HepG2 (cell line): ENCODE data around the gene GRB7. TPM values are rescaled to one million over a fixed set of nuclear protein-coding genes. Genes with fewer than 3 reads are reported as not detected.
A peak's percentile ranks its signal among the peaks of the same experiment; 100 is the strongest.

ENCODE experiments used
- ATAC-seq: fragments of 200-7000 bp; cut with Tn5 transposase; 3 replicates; pipeline ENCODE4 v1.9.1; 2020; ENCODE audit warnings: mild to moderate bottlenecking, moderate library complexity
- BruUV-seq: library from RNA; stranded (reverse); fragments of 400-500 nt; replicated peaks from 2 replicates; lab custom pipeline; 2021; lab: Mats Ljungman, UMichigan
- CTCF ChIA-PET: fragments of 300-600 bp; formaldehyde crosslinking; extraction: SDS; loops from one replicate; lab custom pipeline; 2021; ENCODE audit warnings: low total read pairs, inconsistent platforms, low intra/inter-chr PET ratio; lab: Yijun Ruan, JAX
- POLR2A ChIA-PET: fragments of 350-600 bp; sonication (Branson Sonifier 250); formaldehyde crosslinking; loops from one replicate; lab custom pipeline; 2020; ENCODE audit warnings: antibody characterized with exemption, inconsistent platforms; lab: Yijun Ruan, JAX
- DNase-seq: peaks from one replicate; pipeline ENCODE4 v3.0.0-alpha.2; 2015; ENCODE audit warnings: low spot score
- FAIRE-seq: peaks from 3 replicates; lab custom pipeline; 2011; peaks lifted over from hg19 to GRCh38; lab: Jason Lieb, UNC
- H2AFZ ChIP-seq: one replicate; pipeline ENCODE4 v1.6.1; 2011; ENCODE audit warnings: low read length, inconsistent platforms
- H3K27ac ChIP-seq: fragments of 300-600 bp; 3 replicates; pipeline ENCODE4 v1.8.0; 2011; ENCODE audit warnings: mixed run types, mild to moderate bottlenecking, mixed read lengths, low read length, inconsistent platforms; ENCODE audit not compliant: insufficient read depth; ENCODE audit errors: extremely low read length
- H3K27me3 ChIP-seq, 2 experiments: fragments of 200-600 bp in 1 of 2; 2 replicates in 1 of 2; 3 replicates in 1 of 2; pipeline versions ENCODE4 v1.6.0 to v1.8.0; 2011; ENCODE audit warnings: low read length in 2 of 2, mild to moderate bottlenecking in 2 of 2, moderate library complexity in 2 of 2, inconsistent platforms in 1 of 2; ENCODE audit not compliant: insufficient read depth in 2 of 2, control insufficient read depth in 1 of 2
- H3K36me3 ChIP-seq, 2 experiments: fragments of 200-600 bp in 1 of 2; replicated peaks in 1 of 2; 2 replicates in 1 of 2; 3 replicates in 1 of 2; pipeline versions ENCODE4 v1.5.1 to v1.8.0; 2011; ENCODE audit warnings: low read length in 2 of 2, inconsistent platforms in 1 of 2; ENCODE audit not compliant: insufficient read depth in 2 of 2, control insufficient read depth in 1 of 2
- H3K4me1 ChIP-seq: 2 replicates; pipeline ENCODE4 v1.5.1; 2012; ENCODE audit warnings: low read length, inconsistent platforms; ENCODE audit not compliant: insufficient read depth
- H3K4me2 ChIP-seq: 2 replicates; pipeline ENCODE4 v1.6.0; 2011; ENCODE audit warnings: low read depth, low read length, inconsistent platforms
- H3K4me3 ChIP-seq, 3 experiments: fragments of 200-600 bp in 1 of 3; sonication (generic), shearing (Covaris generic) in 1 of 3; replicated peaks in 1 of 3; 2 replicates each; pipeline ENCODE4 v1.5.1; 2011 to 2016; ENCODE audit warnings: low read length in 3 of 3, inconsistent platforms in 2 of 3, low read depth in 2 of 3, mild to moderate bottlenecking in 2 of 3, control low read depth in 1 of 3, mixed read lengths in 1 of 3; ENCODE audit not compliant: insufficient read depth in 1 of 3
- H3K79me2 ChIP-seq: one replicate; pipeline ENCODE4 v1.6.1; 2011; ENCODE audit warnings: low read length, inconsistent platforms; ENCODE audit not compliant: insufficient read depth
- H3K9ac ChIP-seq: 2 replicates; pipeline ENCODE4 v1.6.0; 2011; ENCODE audit warnings: mild to moderate bottlenecking, low read depth, low read length, inconsistent platforms; ENCODE audit not compliant: insufficient read depth
- H3K9me3 ChIP-seq: 2 replicates; pipeline ENCODE4 v1.5.1; 2012; ENCODE audit warnings: mild to moderate bottlenecking, low read length
- H4K20me1 ChIP-seq: 2 replicates; pipeline ENCODE4 v1.6.0; 2011; ENCODE audit warnings: inconsistent platforms, mild to moderate bottlenecking, low read length, moderate library complexity; ENCODE audit not compliant: insufficient read depth
- AGO1 ChIP-seq: fragments of 200-400 bp; formaldehyde crosslinking; IDR thresholded peaks from 2 replicates; pipeline ENCODE4 v1.6.1; 2017; ENCODE audit warnings: mild to moderate bottlenecking, low read depth, low read length, moderate library complexity; ENCODE audit not compliant: poor library complexity, severe bottlenecking
- DR1 ChIP-seq: sonication (generic); formaldehyde crosslinking; IDR thresholded peaks from 2 replicates; pipeline ENCODE4 v1.8.0; 2021; ENCODE audit warnings: mild to moderate bottlenecking, missing genetic modification reagents, inconsistent platforms
- HOXA7 ChIP-seq: sonication (generic); formaldehyde crosslinking; IDR thresholded peaks from 2 replicates; pipeline ENCODE4 v1.8.1; 2022; ENCODE audit warnings: mild to moderate bottlenecking, missing genetic modification reagents, moderate library complexity
- MED8 ChIP-seq: sonication (generic); formaldehyde crosslinking; IDR thresholded peaks from 2 replicates; pipeline ENCODE4 v1.8.1; 2023; ENCODE audit warnings: mild to moderate bottlenecking, missing genetic modification reagents; ENCODE audit not compliant: insufficient replicate concordance
- ZNF549 ChIP-seq: sonication (generic); formaldehyde crosslinking; IDR thresholded peaks from 2 replicates; pipeline ENCODE4 v1.5.0; 2020; ENCODE audit warnings: missing genetic modification reagents
- ZNF713 ChIP-seq: sonication (generic); formaldehyde crosslinking; IDR thresholded peaks from 2 replicates; pipeline ENCODE4 v1.4.0; 2020; ENCODE audit warnings: mild to moderate bottlenecking, missing genetic modification reagents
- ZNF781 ChIP-seq: sonication (generic); formaldehyde crosslinking; IDR thresholded peaks from 2 replicates; pipeline ENCODE4 v1.5.1; 2020; ENCODE audit warnings: borderline replicate concordance, mild to moderate bottlenecking, missing genetic modification reagents; ENCODE audit errors: not compliant biosample characterization
- ZSCAN31 ChIP-seq: sonication (generic); formaldehyde crosslinking; IDR thresholded peaks from 2 replicates; pipeline ENCODE4 v1.5.0; 2020; ENCODE audit warnings: low read depth, mild to moderate bottlenecking, missing genetic modification reagents
- WGBS: methylation state at CpG from one replicate; pipeline ENCODE4 v1.1.6; 2017; ENCODE audit warnings: low lambda C conversion rate; 5-methylcytosine and 5-hydroxymethylcytosine counted together
- in situ Hi-C: cut with HindIII; loops from 2 replicates; pipeline ENCODE4 v1.10.0; 2017; ENCODE audit warnings: low pct_unique_long_range_greater_than_20kb; ENCODE audit not compliant: extremely low pct_ligation_motif_present
- intact Hi-C: fragments of 100-400 bp; cut with micrococcal nuclease; formaldehyde crosslinking; loops from one replicate; pipeline ENCODE4 v1.10.0; 2022; ENCODE audit not compliant: unreplicated experiment
- polyA plus RNA-seq, 8 experiments: library from polyadenylated mRNA; depleted of rRNA in 3 of 8; stranded (reverse) in 7 of 8; unstranded in 1 of 8; fragments of >200 nt; fragmentation: Illumina TruSeq in 4 of 8; extraction: Trizol in 4 of 8; gene quantifications; 2 replicates each; pipeline versions ENCODE4 v1.2.1 to v1.2.3, GENCODE V29; 2011 to 2016; ENCODE audit warnings: low read depth in 4 of 8, missing spikeins in 1 of 8, mixed read lengths in 1 of 8; ENCODE audit not compliant: insufficient read depth in 1 of 8
- total RNA-seq, 5 experiments: library from RNA; depleted of rRNA; stranded (reverse); fragments of >200 nt; fragmentation: Illumina TruSeq; extraction: Trizol; gene quantifications; 2 replicates each; pipeline ENCODE4 v1.2.3, GENCODE V29; 2016; ENCODE audit warnings: low read depth in 1 of 5
- TF ChIP-seq, protein P1 (sequence below): IDR thresholded peaks from 2 replicates; pipeline ENCODE4 v1.6.1; 2016; ENCODE audit warnings: missing genetic modification reagents, missing compliant biosample characterization
- TF ChIP-seq, protein P2 (sequence below): sonication (generic); formaldehyde crosslinking; conservative IDR thresholded peaks from 2 replicates; pipeline ENCODE4 v1.8.0; 2022; ENCODE audit warnings: mild to moderate bottlenecking, moderate library complexity, missing genetic modification reagents
- TF ChIP-seq, protein P3 (sequence below): sonication (generic); formaldehyde crosslinking; IDR thresholded peaks from 2 replicates; pipeline ENCODE4 v1.4.0; 2020; ENCODE audit warnings: missing genetic modification reagents, mild to moderate bottlenecking, borderline replicate concordance
- TF ChIP-seq, protein P4 (sequence below): sonication (generic); formaldehyde crosslinking; IDR thresholded peaks from 2 replicates; pipeline ENCODE4 v1.5.1; 2020; ENCODE audit warnings: mild to moderate bottlenecking, missing genetic modification reagents, moderate library complexity

Gene GRB7
- total and polyA plus RNA-seq, 2 of the 13 experiments (the other 11 are each of a cell fraction or from before 2014, with no cell fraction given): 60.2 to 77.7 TPM

DNA sequence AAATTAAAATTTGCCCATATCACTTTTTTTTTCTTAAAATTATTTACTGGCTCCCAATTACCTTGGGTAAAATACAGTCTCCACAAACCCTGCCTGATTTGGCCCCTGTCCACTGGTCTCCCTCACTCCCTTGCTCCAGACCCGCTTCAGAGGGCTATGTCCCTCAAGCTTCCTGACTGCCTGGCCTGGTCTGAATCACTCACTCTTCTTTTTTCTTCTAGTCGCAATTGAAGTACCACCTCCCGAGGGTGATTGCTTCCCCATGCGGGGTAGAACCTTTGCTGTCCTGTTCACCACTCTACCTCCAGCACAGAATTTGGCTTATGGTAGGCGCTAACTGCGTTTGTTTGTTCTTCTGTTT lies 49.3 kb upstream of the GRB7 start:
- Histone ChIP-seq H3K9me3 (no peaks in the 10 kb centered on the region), H4K20me1 (no peaks in the 10 kb centered on the region), H3K27me3 (no peaks in the 10 kb centered on the region; a peak in 1 of 5 replicates), H3K4me3 (peak overlapping the region; percentile 72 to 76 (median 74)), H3K4me2 (peak overlapping the region; percentile 94), H2AFZ (no peak overlapping the region), H3K9ac (peak overlapping the region; percentile 83), H3K79me2 (no peaks in the 10 kb centered on the region), H3K27ac (peak overlapping the region; percentile 88), H3K36me3 (peaks cover 0 to 2% of the 10 kb centered on the region in 2 experiments; a peak in 2 of 5 replicates), H3K4me1 (peaks cover 36% of the 10 kb centered on the region)
- ATAC-seq (peak; percentile 20), FAIRE-seq (no peak), DNase-seq (no peak)
- CTCF ChIA-PET: interaction anchor here (0.6 kb wide), 1 partner anchor 33 kb away, joined by 4 read pairs; no protein-coding TSS in a partner anchor
- no TSS peak for BruUV-seq
- POLR2A ChIA-PET: interaction anchor here (0.9 to 4.9 kb wide), 17 partner anchors 8 to 488 kb away, joined by 3 to 118 read pairs (median 7); partner anchors contain the start of genes CDK12, ERBB2, MIEN1 and PNMT
- in situ Hi-C loops: no loop called here
- 5% methylated on average over 6 of the region's 6 CpGs for WGBS
- intact Hi-C loops: no loop called here
- TF ChIP-seq AGO1: no peak
- TF ChIP-seq, protein P1, sequence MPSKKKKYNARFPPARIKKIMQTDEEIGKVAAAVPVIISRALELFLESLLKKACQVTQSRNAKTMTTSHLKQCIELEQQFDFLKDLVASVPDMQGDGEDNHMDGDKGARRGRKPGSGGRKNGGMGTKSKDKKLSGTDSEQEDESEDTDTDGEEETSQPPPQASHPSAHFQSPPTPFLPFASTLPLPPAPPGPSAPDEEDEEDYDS (CRISPR knock-in tag): no peak
- TF ChIP-seq, protein P2, sequence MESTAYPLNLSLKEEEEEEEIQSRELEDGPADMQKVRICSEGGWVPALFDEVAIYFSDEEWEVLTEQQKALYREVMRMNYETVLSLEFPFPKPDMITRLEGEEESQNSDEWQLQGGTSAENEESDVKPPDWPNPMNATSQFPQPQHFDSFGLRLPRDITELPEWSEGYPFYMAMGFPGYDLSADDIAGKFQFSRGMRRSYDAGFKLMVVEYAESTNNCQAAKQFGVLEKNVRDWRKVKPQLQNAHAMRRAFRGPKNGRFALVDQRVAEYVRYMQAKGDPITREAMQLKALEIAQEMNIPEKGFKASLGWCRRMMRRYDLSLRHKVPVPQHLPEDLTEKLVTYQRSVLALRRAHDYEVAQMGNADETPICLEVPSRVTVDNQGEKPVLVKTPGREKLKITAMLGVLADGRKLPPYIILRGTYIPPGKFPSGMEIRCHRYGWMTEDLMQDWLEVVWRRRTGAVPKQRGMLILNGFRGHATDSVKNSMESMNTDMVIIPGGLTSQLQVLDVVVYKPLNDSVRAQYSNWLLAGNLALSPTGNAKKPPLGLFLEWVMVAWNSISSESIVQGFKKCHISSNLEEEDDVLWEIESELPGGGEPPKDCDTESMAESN (CRISPR knock-in tag): no peak
- no peak for TF ChIP-seq ZNF781 (CRISPR knock-in tag)
- no peak for TF ChIP-seq ZNF549 (CRISPR knock-in tag)
- TF ChIP-seq, protein P3, sequence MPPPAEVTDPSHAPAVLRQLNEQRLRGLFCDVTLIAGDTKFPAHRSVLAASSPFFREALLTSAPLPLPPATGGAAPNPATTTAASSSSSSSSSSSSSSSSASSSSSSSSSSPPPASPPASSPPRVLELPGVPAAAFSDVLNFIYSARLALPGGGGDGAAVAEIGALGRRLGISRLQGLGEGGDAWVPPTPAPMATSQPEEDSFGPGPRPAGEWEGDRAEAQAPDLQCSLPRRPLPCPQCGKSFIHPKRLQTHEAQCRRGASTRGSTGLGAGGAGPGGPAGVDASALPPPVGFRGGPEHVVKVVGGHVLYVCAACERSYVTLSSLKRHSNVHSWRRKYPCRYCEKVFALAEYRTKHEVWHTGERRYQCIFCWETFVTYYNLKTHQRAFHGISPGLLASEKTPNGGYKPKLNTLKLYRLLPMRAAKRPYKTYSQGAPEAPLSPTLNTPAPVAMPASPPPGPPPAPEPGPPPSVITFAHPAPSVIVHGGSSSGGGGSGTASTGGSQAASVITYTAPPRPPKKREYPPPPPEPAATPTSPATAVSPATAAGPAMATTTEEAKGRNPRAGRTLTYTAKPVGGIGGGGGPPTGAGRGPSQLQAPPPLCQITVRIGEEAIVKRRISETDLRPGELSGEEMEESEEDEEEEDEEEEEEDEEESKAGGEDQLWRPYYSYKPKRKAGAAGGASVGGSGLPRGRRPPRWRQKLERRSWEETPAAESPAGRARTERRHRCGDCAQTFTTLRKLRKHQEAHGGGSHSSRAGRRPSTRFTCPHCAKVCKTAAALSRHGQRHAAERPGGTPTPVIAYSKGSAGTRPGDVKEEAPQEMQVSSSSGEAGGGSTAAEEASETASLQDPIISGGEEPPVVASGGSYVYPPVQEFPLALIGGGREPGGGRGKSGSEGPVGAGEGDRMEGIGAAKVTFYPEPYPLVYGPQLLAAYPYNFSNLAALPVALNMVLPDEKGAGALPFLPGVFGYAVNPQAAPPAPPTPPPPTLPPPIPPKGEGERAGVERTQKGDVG: no peak
- no peak for TF ChIP-seq ZSCAN31 (CRISPR knock-in tag)
- TF ChIP-seq, protein P4, sequence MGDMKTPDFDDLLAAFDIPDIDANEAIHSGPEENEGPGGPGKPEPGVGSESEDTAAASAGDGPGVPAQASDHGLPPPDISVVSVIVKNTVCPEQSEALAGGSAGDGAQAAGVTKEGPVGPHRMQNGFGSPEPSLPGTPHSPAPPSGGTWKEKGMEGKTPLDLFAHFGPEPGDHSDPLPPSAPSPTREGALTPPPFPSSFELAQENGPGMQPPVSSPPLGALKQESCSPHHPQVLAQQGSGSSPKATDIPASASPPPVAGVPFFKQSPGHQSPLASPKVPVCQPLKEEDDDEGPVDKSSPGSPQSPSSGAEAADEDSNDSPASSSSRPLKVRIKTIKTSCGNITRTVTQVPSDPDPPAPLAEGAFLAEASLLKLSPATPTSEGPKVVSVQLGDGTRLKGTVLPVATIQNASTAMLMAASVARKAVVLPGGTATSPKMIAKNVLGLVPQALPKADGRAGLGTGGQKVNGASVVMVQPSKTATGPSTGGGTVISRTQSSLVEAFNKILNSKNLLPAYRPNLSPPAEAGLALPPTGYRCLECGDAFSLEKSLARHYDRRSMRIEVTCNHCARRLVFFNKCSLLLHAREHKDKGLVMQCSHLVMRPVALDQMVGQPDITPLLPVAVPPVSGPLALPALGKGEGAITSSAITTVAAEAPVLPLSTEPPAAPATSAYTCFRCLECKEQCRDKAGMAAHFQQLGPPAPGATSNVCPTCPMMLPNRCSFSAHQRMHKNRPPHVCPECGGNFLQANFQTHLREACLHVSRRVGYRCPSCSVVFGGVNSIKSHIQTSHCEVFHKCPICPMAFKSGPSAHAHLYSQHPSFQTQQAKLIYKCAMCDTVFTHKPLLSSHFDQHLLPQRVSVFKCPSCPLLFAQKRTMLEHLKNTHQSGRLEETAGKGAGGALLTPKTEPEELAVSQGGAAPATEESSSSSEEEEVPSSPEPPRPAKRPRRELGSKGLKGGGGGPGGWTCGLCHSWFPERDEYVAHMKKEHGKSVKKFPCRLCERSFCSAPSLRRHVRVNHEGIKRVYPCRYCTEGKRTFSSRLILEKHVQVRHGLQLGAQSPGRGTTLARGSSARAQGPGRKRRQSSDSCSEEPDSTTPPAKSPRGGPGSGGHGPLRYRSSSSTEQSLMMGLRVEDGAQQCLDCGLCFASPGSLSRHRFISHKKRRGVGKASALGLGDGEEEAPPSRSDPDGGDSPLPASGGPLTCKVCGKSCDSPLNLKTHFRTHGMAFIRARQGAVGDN (CRISPR knock-in tag): no peak
- no peak for TF ChIP-seq DR1 (CRISPR knock-in tag)
- TF ChIP-seq MED8: no peak
- TF ChIP-seq ZNF713 (CRISPR knock-in tag): no peak
- no peak for TF ChIP-seq HOXA7
